ENCODE results near the gene MYO1A. TPM values are rescaled to one million over a fixed set of nuclear protein-coding genes. Genes with fewer than 3 reads are reported as not detected.

Gene MYO1A
- total RNA-seq, 4 donors from 2014 or later, result 0.22 to 0.54 (median 0.29) TPM

- no peak overlapping the region for H3K27ac ChIP-seq
- no peaks in the 10 kb centered on the region for H3K27me3 ChIP-seq
- peaks cover 0 to 48% of the 10 kb centered on the region in 2 donors for H3K36me3 ChIP-seq
- 87 to 92% methylated on average over 3 to 8 of the region's 26 CpGs for WGBS, 2 donors (ENCODE audit: low coverage in 1 of 2)
- no peak for TF ChIP-seq CTCF (IDR thresholded peaks at IDR 0.05)
- TF ChIP-seq POLR2A (IDR thresholded peaks at IDR 0.05), result no peak
- TF ChIP-seq EP300 (IDR thresholded peaks at IDR 0.05), result no peak
- no peak for TF ChIP-seq POLR2AphosphoS5 (IDR thresholded peaks at IDR 0.05)
- no peaks in the 10 kb centered on the region for H3K9me3 ChIP-seq
- H3K4me3 ChIP-seq, result no peak overlapping the region
- ATAC-seq, result no peak
- no peaks in the 10 kb centered on the region for H3K4me1 ChIP-seq
Measured at GRCh38 chr12:56995201-56995929, 54.6 kb downstream of the MYO1A start.

- H3K4me1 ChIP-seq, result no peaks in the 10 kb centered on the region
- no peak overlapping the region for H3K27ac ChIP-seq
- ATAC-seq, result no peak
- TF ChIP-seq POLR2A (IDR thresholded peaks at IDR 0.05) (no peak), CTCF (IDR thresholded peaks at IDR 0.05) (no peak), POLR2AphosphoS5 (IDR thresholded peaks at IDR 0.05) (no peak), EP300 (IDR thresholded peaks at IDR 0.05) (no peak)
- H3K27me3 ChIP-seq, result no peaks in the 10 kb centered on the region
- WGBS, 2 donors (ENCODE audit: low coverage in 1 of 2), result 60% methylated on average over 1 of the region's 10 CpGs; no CpG with 5 or more reads in 1 of the 2 donors
- H3K4me3 ChIP-seq, result no peak overlapping the region
- peaks cover 0 to 38% of the 10 kb centered on the region in 2 donors for H3K36me3 ChIP-seq
- no peaks in the 10 kb centered on the region for H3K9me3 ChIP-seq
Measured at GRCh38 chr12:56994231-56994746, 55.6 kb downstream of the MYO1A start.

- no peaks in the 10 kb centered on the region for H3K9me3 ChIP-seq
- TF ChIP-seq EP300 (IDR thresholded peaks at IDR 0.05), result no peak
- TF ChIP-seq POLR2A (IDR thresholded peaks at IDR 0.05), result no peak
- no peak for TF ChIP-seq CTCF (IDR thresholded peaks at IDR 0.05)
- TF ChIP-seq POLR2AphosphoS5 (IDR thresholded peaks at IDR 0.05), result no peak
- no peak overlapping the region for H3K4me3 ChIP-seq
- no peak for ATAC-seq
- H3K36me3 ChIP-seq, result peaks cover 0 to 32% of the 10 kb centered on the region in 2 donors
- WGBS, 2 donors (ENCODE audit: low coverage in 1 of 2), result 72 to 81% methylated on average over 4 to 9 of the region's 10 CpGs
- H3K27ac ChIP-seq, result no peak overlapping the region
- H3K4me1 ChIP-seq, result no peaks in the 10 kb centered on the region
- H3K27me3 ChIP-seq, result no peaks in the 10 kb centered on the region
Measured at GRCh38 chr12:56993346-56993745, 56.6 kb downstream of the MYO1A start.

- H3K4me3 ChIP-seq, result no peak overlapping the region
- peak overlapping the region in 3 of 4 donors; percentile 24 to 41 (median 30) for H3K27ac ChIP-seq
- peak; percentile 61 for ATAC-seq
- WGBS, 2 donors (ENCODE audit: low coverage in 1 of 2), result 44 to 72% methylated on average over 2 to 8 of the region's 8 CpGs
- peaks cover 0 to 15% of the 10 kb centered on the region in 2 donors for H3K36me3 ChIP-seq
- H3K4me1 ChIP-seq, result peaks cover 0 to 10% (median 0%) of the 10 kb centered on the region in 3 donors
- H3K27me3 ChIP-seq, result no peaks in the 10 kb centered on the region
- no peaks in the 10 kb centered on the region for H3K9me3 ChIP-seq
- TF ChIP-seq POLR2A (IDR thresholded peaks at IDR 0.05), result no peak
- no peak for TF ChIP-seq EP300 (IDR thresholded peaks at IDR 0.05)
- TF ChIP-seq CTCF (IDR thresholded peaks at IDR 0.05), result no peak
- no peak for TF ChIP-seq POLR2AphosphoS5 (IDR thresholded peaks at IDR 0.05)
Measured at GRCh38 chr12:56991319-56992246, 58.3 kb downstream of the MYO1A start.
